Measurements from ENCODE around the gene TRIP10. TPM values are rescaled to one million over a fixed set of nuclear protein-coding genes. Genes with fewer than 3 reads are reported as not detected.

The TRIP10 gene
- total RNA-seq, 1 experiment from 2014 or later = 49.7 TPM

DNA sequence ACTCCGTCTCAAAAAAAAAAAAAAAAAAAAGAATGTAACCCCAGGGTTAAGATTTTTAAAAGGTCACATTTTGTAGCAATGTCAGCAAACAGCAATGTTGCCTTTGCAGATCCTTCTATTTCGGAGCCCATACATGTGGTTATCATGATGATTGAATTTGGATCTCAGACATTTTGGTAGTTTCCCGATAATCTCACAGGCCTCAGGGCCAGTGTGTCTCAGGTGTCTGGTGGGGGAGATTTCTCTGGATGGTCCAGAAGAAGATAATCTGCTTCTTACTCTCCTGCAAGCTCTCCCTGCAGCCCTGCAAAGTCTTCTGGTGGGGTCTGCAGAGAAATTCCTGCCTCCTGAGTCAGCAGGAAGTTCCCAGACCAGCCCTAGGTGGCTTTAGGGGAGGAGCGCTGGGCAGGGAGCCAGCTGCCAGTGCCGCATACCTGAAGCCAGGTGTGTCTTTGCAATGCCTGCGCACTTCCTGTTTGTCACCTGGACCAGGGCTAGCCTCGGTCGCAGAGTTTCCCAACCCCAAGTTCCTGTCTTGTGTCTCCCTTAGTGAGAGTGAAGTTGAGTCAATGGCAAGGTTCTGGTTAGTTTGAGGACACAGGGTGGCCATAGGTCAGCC lies 26.4 kb downstream of the TRIP10 start:
- intact Hi-C loops (cut with micrococcal nuclease) = no loop called here
- Mint-ChIP-seq H3K36me3 (ENCODE audit: insufficient read depth, unreplicated experiment) (peaks cover 28% of the 10 kb centered on the region), H3K4me3 (ENCODE audit: unreplicated experiment) (peak overlapping the region; percentile 76), H3K27ac (ENCODE audit: low read depth, unreplicated experiment) (peak overlapping the region; percentile 74), H3K4me1 (ENCODE audit: insufficient read depth, unreplicated experiment) (peaks cover 10% of the 10 kb centered on the region), H3K27me3 (ENCODE audit: insufficient read depth, unreplicated experiment) (no peaks in the 10 kb centered on the region), H3K9me3 (ENCODE audit: unreplicated experiment) (no peaks in the 10 kb centered on the region)
- TF ChIP-seq, protein P1, sequence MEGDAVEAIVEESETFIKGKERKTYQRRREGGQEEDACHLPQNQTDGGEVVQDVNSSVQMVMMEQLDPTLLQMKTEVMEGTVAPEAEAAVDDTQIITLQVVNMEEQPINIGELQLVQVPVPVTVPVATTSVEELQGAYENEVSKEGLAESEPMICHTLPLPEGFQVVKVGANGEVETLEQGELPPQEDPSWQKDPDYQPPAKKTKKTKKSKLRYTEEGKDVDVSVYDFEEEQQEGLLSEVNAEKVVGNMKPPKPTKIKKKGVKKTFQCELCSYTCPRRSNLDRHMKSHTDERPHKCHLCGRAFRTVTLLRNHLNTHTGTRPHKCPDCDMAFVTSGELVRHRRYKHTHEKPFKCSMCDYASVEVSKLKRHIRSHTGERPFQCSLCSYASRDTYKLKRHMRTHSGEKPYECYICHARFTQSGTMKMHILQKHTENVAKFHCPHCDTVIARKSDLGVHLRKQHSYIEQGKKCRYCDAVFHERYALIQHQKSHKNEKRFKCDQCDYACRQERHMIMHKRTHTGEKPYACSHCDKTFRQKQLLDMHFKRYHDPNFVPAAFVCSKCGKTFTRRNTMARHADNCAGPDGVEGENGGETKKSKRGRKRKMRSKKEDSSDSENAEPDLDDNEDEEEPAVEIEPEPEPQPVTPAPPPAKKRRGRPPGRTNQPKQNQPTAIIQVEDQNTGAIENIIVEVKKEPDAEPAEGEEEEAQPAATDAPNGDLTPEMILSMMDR (IDR thresholded peaks at IDR 0.05; ENCODE audit: unreplicated experiment) = no peak
- DNase-seq (ENCODE audit: unreplicated experiment) = peak; percentile 88
- POLR2A ChIA-PET = interaction anchor here (0.6 to 4.9 kb wide), 12 partner anchors 9 to 98 kb away, joined by 3 to 88 read pairs (median 6); partner anchors contain the start of genes C3, GPR108 and TRIP10
- CTCF ChIA-PET = interaction anchor here (0.6 to 1.2 kb wide), 2 partner anchors 9 to 43 kb away, joined by 3 to 4 read pairs; no protein-coding TSS in a partner anchor
- no TSS peak for BruUV-seq (replicated peaks)

DNA sequence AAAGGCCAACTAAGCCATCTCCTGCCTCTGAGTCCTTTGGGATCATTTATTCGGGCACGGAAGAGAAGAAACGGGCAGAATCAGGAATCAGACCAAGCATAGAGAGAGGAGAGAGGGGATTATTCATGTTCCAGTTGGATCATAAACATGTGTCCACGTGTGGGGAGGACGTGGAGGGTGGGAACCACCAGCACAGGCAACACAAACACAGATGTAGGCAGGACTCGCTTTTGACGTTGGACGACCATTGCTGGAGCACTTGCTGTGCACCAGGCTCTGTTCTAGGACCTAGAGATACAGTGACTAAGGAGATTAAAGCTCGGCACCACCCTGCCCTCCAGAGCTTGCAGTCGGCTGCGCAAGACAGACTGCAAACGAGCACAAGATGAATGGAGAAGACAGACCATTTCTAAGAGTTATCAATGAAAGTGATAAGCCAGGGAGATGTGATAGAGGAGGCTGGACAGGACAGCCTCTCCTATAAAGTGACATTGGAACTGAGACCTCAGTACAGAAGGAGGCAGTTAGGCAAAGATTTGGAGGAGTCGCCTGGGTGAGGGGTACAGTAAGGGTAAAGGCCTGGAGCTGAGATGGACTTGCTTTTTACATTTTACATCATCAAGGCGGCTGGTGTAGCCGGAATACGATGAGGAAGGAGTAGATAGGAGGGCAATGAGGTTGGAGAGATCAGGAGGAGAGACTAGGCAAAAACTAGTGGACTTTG lies 27.0 kb downstream of the TRIP10 start:
- Mint-ChIP-seq H3K4me3 (ENCODE audit: unreplicated experiment) (peak overlapping the region; percentile 76), H3K27ac (ENCODE audit: low read depth, unreplicated experiment) (peak overlapping the region; percentile 74), H3K4me1 (ENCODE audit: insufficient read depth, unreplicated experiment) (peaks cover 10% of the 10 kb centered on the region), H3K36me3 (ENCODE audit: insufficient read depth, unreplicated experiment) (peaks cover 23% of the 10 kb centered on the region), H3K27me3 (ENCODE audit: insufficient read depth, unreplicated experiment) (no peaks in the 10 kb centered on the region), H3K9me3 (ENCODE audit: unreplicated experiment) (no peaks in the 10 kb centered on the region)
- intact Hi-C loops (cut with micrococcal nuclease) = loop anchor here (1.0 kb wide), 1 partner anchor 96 kb away; no protein-coding TSS in a partner anchor
- DNase-seq (ENCODE audit: unreplicated experiment) = peak; percentile 50
- ChIA-PET CTCF (interaction anchor here (1.2 kb wide), 1 partner anchor 10 kb away, joined by 3 read pairs; no protein-coding TSS in a partner anchor), POLR2A (interaction anchor here (0.6 to 4.9 kb wide), 17 partner anchors 10 to 976 kb away, joined by 3 to 88 read pairs (median 4); partner anchors contain the start of genes C3, GPR108, SLC25A23 and TRIP10)
- TF ChIP-seq, protein P1 (IDR thresholded peaks at IDR 0.05; ENCODE audit: unreplicated experiment) = no peak
- TSS peak; percentile 94 for BruUV-seq (replicated peaks)

GRCh38 chr19:6767081-6767356 lies 27.5 kb downstream of the TRIP10 start:
- no peaks in the 10 kb centered on the region for H3K27me3 Mint-ChIP-seq (ENCODE audit: insufficient read depth, unreplicated experiment)
- POLR2A ChIA-PET = interaction anchor here (0.6 to 4.9 kb wide), 13 partner anchors 14 to 307 kb away, joined by 3 to 88 read pairs (median 6); partner anchors contain the start of genes C3, GPR108, SLC25A23 and TRIP10
- intact Hi-C loops (cut with micrococcal nuclease) = loop anchor here (1.0 kb wide), 1 partner anchor 95 kb away; no protein-coding TSS in a partner anchor
- peaks cover 10% of the 10 kb centered on the region for H3K4me1 Mint-ChIP-seq (ENCODE audit: insufficient read depth, unreplicated experiment)
- no peaks in the 10 kb centered on the region for H3K9me3 Mint-ChIP-seq (ENCODE audit: unreplicated experiment)
- peak; percentile 62 for DNase-seq (ENCODE audit: unreplicated experiment)
- H3K4me3 Mint-ChIP-seq (ENCODE audit: unreplicated experiment) = peak overlapping the region; percentile 76
- H3K27ac Mint-ChIP-seq (ENCODE audit: low read depth, unreplicated experiment) = peak overlapping the region; percentile 74
- peaks cover 23% of the 10 kb centered on the region for H3K36me3 Mint-ChIP-seq (ENCODE audit: insufficient read depth, unreplicated experiment)
- CTCF ChIA-PET = interaction anchor here (1.2 kb wide), 1 partner anchor 10 kb away, joined by 3 read pairs; no protein-coding TSS in a partner anchor
- TF ChIP-seq, protein P1 (IDR thresholded peaks at IDR 0.05; ENCODE audit: unreplicated experiment) = no peak
- no TSS peak for BruUV-seq (replicated peaks)
